Measurements from ENCODE around the gene TRIM3. TPM values are rescaled to one million over a fixed set of nuclear protein-coding genes. Genes with fewer than 3 reads are reported as not detected.

Gene TRIM3
- polyA plus RNA-seq, 1 experiment = 10.4 TPM

DNA sequence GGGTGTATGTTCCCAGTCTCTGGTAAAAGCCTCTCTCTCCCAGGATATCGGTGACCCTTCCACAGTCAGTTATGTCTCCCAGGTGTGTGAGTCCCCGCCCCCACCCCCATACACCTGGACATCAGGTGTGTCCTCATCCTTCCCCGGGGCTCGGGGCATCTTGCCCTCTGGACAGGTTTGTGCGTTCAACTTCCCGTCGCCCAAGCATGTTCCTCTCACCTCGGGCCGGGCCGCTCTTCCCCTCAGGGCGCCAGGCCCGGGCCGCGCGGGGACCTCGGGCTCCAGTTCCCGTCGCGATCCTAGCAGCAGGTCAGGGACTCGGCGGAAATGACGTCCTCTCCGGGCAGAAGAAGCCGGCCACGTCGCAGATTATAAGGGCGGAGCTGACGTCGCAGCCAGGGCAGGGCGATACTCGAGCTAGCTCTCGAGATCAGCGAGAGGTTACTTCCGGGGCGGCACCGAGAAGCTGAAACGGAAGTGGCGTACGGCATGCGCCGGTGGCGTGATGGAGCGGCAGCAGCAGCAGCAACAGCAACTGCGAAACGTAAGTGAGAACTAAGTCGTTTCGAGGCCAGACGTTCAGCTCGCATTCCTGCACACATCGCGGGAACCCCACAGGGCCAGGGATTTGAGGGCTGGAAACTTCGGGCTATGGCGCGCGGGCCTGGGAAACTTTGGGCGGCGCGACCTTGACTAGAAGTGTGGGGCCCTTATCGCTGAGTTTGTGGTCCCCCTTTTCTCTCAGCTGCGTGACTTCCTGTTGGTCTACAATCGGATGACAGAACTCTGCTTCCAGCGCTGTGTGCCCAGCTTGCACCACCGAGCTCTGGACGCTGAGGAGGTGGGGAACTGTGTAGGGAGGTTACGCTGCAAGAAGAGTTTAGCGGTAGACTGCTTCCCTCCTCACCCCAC is 7.5 kb upstream of the TRIM3 start, which contains the start of the genes ARFIP2 and TIMM10B:
Gene ARFIP2, minus strand, starts transcription at position 320 of the 912 bp plus-strand sequence. CDS start 910 bp downstream, outside the sequence.
Gene TIMM10B, plus strand, starts transcription at position 490 of the 912 bp plus-strand sequence. Its CDS starts 16 bp downstream, at position 506.
- no peaks in the 10 kb centered on the region for H3K27me3 ChIP-seq (ENCODE audit: control insufficient read depth, insufficient read depth, low read length)
- H3K4me3 ChIP-seq (ENCODE audit: low read depth, low read length) = peak within 1 kb of the TSS; percentile 82
- ChIA-PET POLR2A (no interaction called here), CTCF (interaction anchor here (0.6 to 1.6 kb wide), 6 partner anchors 38 to 1189 kb away, joined by 3 to 8 read pairs (median 4); no protein-coding TSS in a partner anchor)
- TF ChIP-seq, protein P1, sequence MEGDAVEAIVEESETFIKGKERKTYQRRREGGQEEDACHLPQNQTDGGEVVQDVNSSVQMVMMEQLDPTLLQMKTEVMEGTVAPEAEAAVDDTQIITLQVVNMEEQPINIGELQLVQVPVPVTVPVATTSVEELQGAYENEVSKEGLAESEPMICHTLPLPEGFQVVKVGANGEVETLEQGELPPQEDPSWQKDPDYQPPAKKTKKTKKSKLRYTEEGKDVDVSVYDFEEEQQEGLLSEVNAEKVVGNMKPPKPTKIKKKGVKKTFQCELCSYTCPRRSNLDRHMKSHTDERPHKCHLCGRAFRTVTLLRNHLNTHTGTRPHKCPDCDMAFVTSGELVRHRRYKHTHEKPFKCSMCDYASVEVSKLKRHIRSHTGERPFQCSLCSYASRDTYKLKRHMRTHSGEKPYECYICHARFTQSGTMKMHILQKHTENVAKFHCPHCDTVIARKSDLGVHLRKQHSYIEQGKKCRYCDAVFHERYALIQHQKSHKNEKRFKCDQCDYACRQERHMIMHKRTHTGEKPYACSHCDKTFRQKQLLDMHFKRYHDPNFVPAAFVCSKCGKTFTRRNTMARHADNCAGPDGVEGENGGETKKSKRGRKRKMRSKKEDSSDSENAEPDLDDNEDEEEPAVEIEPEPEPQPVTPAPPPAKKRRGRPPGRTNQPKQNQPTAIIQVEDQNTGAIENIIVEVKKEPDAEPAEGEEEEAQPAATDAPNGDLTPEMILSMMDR (IDR thresholded peaks at IDR 0.05; ENCODE audit: insufficient read depth, low read depth, low read length) = no peak
- DNase-seq (ENCODE audit: low read depth) = peak; percentile 87
- peaks cover 25% of the 10 kb centered on the region for H3K36me3 ChIP-seq (ENCODE audit: control insufficient read depth, insufficient read depth, low read length)

DNA sequence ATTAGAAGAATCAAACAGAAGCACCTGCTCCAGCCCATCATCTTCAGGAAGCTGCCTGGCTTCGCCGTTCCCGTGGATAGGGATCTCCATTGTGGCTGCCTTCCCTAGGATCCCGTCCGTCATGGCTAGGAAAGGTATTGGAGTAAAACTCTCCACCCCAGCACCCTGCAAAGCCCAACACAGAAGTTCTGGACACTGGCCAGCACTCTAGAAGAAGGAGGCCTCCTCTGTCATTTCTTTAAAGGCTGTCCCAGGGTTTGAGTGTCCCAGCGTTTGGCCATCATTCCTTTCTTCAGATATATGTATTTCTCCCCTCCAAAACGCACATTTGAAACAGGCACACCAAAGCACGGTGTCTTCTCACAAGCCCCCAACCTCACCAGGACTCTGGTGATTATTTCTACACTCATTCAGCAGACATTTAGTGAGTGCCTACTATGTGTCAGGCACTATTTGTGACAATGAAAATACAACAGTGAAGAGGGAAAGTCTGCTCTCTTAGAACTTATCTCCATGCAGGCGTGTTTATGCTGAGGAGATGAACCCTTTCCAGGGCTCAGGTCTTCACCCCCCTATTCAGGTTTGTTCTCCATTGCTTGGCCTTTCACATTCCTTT is 6.7 kb upstream of the TRIM3 start:
- H3K27me3 ChIP-seq (ENCODE audit: control insufficient read depth, insufficient read depth, low read length) = no peaks in the 10 kb centered on the region
- peaks cover 25% of the 10 kb centered on the region for H3K36me3 ChIP-seq (ENCODE audit: control insufficient read depth, insufficient read depth, low read length)
- peak overlapping the region; percentile 82 for H3K4me3 ChIP-seq (ENCODE audit: low read depth, low read length)
- ChIA-PET CTCF (interaction anchor here (0.6 kb wide), 1 partner anchor 32 kb away, joined by 3 read pairs; no protein-coding TSS in a partner anchor), POLR2A (no interaction called here)
- DNase-seq (ENCODE audit: low read depth) = no peak
- TF ChIP-seq, protein P1 (IDR thresholded peaks at IDR 0.05; ENCODE audit: insufficient read depth, low read depth, low read length) = no peak

DNA sequence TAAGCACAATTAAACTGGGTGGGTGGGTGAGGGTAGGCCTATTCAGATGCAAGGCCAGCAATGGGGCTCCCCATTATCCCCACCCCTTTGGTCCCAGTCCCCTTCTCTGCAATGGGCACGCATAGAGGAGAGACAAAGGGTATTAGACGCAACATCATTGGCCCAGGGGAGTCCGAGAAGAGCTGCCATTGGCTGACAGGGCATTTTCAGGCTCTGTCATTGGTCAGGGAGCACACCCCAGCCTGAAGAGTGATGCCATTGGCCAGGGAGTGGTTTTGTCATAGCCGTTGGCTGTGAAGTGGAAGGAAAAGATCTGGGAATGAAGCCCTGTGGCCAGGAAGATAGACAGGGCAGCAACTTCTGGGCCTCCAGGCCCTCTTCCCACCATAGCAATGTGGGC is 2.8 kb upstream of the TRIM3 start:
- ChIA-PET POLR2A (no interaction called here), CTCF (interaction anchor here (0.6 to 1.3 kb wide), 3 partner anchors 33 to 172 kb away, joined by 3 read pairs; no protein-coding TSS in a partner anchor)
- Histone ChIP-seq H3K36me3 (ENCODE audit: control insufficient read depth, insufficient read depth, low read length) (peaks cover 21% of the 10 kb centered on the region), H3K27me3 (ENCODE audit: control insufficient read depth, insufficient read depth, low read length) (no peaks in the 10 kb centered on the region), H3K4me3 (ENCODE audit: low read depth, low read length) (no peak overlapping the region)
- TF ChIP-seq, protein P1 (IDR thresholded peaks at IDR 0.05; ENCODE audit: insufficient read depth, low read depth, low read length) = no peak
- no peak for DNase-seq (ENCODE audit: low read depth)

DNA sequence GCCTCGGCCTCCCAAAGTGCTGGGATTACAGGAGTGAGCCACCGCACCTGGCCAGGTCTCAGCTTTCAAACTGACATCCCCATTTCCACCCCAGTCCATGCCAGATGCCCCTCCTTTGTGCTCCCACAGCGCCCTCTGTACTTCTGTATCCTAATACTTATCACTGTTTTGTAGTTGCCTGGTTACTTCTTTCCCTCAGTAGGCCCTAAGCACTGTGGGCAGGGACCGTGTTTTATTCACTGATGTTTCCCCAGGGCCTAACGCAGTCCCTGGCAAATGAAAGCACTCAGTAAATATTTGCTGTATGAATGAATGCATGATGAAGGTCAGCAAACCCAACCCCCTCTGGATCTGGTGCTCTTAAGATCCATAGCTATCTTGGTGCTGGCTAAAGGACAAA is 2.2 kb upstream of the TRIM3 start:
- no peak overlapping the region for H3K4me3 ChIP-seq (ENCODE audit: low read depth, low read length)
- ChIA-PET CTCF (interaction anchor here (0.6 to 1.3 kb wide), 4 partner anchors 30 to 173 kb away, joined by 3 to 5 read pairs (median 3); no protein-coding TSS in a partner anchor), POLR2A (no interaction called here)
- no peak for DNase-seq (ENCODE audit: low read depth)
- no peaks in the 10 kb centered on the region for H3K27me3 ChIP-seq (ENCODE audit: control insufficient read depth, insufficient read depth, low read length)
- TF ChIP-seq, protein P1 (IDR thresholded peaks at IDR 0.05; ENCODE audit: insufficient read depth, low read depth, low read length) = no peak
- peaks cover 21% of the 10 kb centered on the region for H3K36me3 ChIP-seq (ENCODE audit: control insufficient read depth, insufficient read depth, low read length)
